ENCODE measurements around the gene NUP93. TPM values are rescaled to one million over a fixed set of nuclear protein-coding genes. Genes with fewer than 3 reads are reported as not detected.

The NUP93 gene
- polyA plus RNA-seq, 1 experiment = 61.2 TPM

GRCh38 chr16:56689171-56689570 lies 40.8 kb upstream of the NUP93 start:
- Histone ChIP-seq H3K36me3 (ENCODE audit: control insufficient read depth, insufficient read depth, low read length) (no peaks in the 10 kb centered on the region), H3K27me3 (ENCODE audit: control insufficient read depth, insufficient read depth, low read length) (no peaks in the 10 kb centered on the region), H3K4me3 (ENCODE audit: low read depth, low read length) (no peak overlapping the region)
- no peak for DNase-seq (ENCODE audit: low read depth)
- CTCF ChIA-PET = interaction anchor here (1.2 to 1.3 kb wide), 2 partner anchors 13 to 100 kb away, joined by 4 to 5 read pairs; no protein-coding TSS in a partner anchor
- POLR2A ChIA-PET = no interaction called here
- no peak for TF ChIP-seq CTCF (IDR thresholded peaks at IDR 0.05; ENCODE audit: insufficient read depth, low read depth, low read length)

GRCh38 chr16:56690420-56691122 lies 39.4 kb upstream of the NUP93 start:
- Histone ChIP-seq H3K36me3 (ENCODE audit: control insufficient read depth, insufficient read depth, low read length) (no peaks in the 10 kb centered on the region), H3K4me3 (ENCODE audit: low read depth, low read length) (no peak overlapping the region), H3K27me3 (ENCODE audit: control insufficient read depth, insufficient read depth, low read length) (no peaks in the 10 kb centered on the region)
- no peak for TF ChIP-seq CTCF (IDR thresholded peaks at IDR 0.05; ENCODE audit: insufficient read depth, low read depth, low read length)
- ChIA-PET POLR2A (no interaction called here), CTCF (interaction anchor here (0.7 kb wide), 1 partner anchor 114 kb away, joined by 3 read pairs; no protein-coding TSS in a partner anchor)
- no peak for DNase-seq (ENCODE audit: low read depth)

DNA sequence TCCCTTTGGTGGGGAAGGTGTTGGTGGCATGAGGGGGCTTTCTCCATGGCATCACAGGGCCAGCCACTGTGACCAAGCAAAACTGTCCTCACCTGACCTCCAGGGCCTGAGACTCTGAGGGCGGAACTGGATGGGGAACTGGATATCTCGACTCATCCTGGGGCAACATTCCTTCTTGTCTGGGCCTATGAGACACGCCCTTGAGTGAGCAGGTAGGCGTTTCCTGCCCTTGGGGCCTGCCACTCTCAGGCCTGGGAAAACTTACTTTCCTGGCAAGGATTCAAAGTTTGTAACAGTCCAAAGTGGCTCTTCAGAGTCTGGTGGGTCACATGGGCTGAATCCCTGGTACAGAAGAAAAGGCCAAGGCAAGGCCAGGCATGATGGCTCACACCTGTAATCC lies 38.0 kb upstream of the NUP93 start:
- CTCF ChIA-PET = interaction anchor here (1.3 to 1.9 kb wide), 2 partner anchors 10 to 91 kb away, joined by 4 to 7 read pairs; no protein-coding TSS in a partner anchor
- no peak for TF ChIP-seq CTCF (IDR thresholded peaks at IDR 0.05; ENCODE audit: insufficient read depth, low read depth, low read length)

GRCh38 chr16:56695246-56695645 lies 34.7 kb upstream of the NUP93 start:
- Histone ChIP-seq H3K27me3 (ENCODE audit: control insufficient read depth, insufficient read depth, low read length) (no peaks in the 10 kb centered on the region), H3K36me3 (ENCODE audit: control insufficient read depth, insufficient read depth, low read length) (no peaks in the 10 kb centered on the region), H3K4me3 (ENCODE audit: low read depth, low read length) (no peak overlapping the region)
- no peak for DNase-seq (ENCODE audit: low read depth)
- CTCF ChIA-PET = no interaction called here
- no peak for TF ChIP-seq CTCF (IDR thresholded peaks at IDR 0.05; ENCODE audit: insufficient read depth, low read depth, low read length)
- POLR2A ChIA-PET = no interaction called here

More for the DNA sequence above, 38.0 kb upstream of the NUP93 start:
- no peak overlapping the region for H3K4me3 ChIP-seq (ENCODE audit: low read depth, low read length)
- H3K27me3 ChIP-seq (ENCODE audit: control insufficient read depth, insufficient read depth, low read length) = no peaks in the 10 kb centered on the region
- DNase-seq (ENCODE audit: low read depth) = peak; percentile 26
- H3K36me3 ChIP-seq (ENCODE audit: control insufficient read depth, insufficient read depth, low read length) = no peaks in the 10 kb centered on the region
- POLR2A ChIA-PET = no interaction called here

GRCh38 chr16:56697456-56698155 lies 32.3 kb upstream of the NUP93 start:
- ChIA-PET POLR2A (no interaction called here), CTCF (interaction anchor here (0.9 to 1.3 kb wide), 4 partner anchors 97 to 184 kb away, joined by 3 to 5 read pairs (median 3); no protein-coding TSS in a partner anchor)
- DNase-seq (ENCODE audit: low read depth) = no peak
- Histone ChIP-seq H3K27me3 (ENCODE audit: control insufficient read depth, insufficient read depth, low read length) (no peaks in the 10 kb centered on the region), H3K36me3 (ENCODE audit: control insufficient read depth, insufficient read depth, low read length) (no peaks in the 10 kb centered on the region), H3K4me3 (ENCODE audit: low read depth, low read length) (no peak overlapping the region)
- TF ChIP-seq CTCF (IDR thresholded peaks at IDR 0.05; ENCODE audit: insufficient read depth, low read depth, low read length) = no peak

Measured in BJ (cell line).